HL-60 (cell line): ENCODE data around the gene ABCB4.

ENCODE experiments used
- POLR2AphosphoS5 ChIP-seq: IDR thresholded peaks from 2 replicates; pipeline ENCODE4 v1.6.1; 2012; ENCODE audit warnings: low read depth
- TF ChIP-seq, protein P1 (sequence below): IDR thresholded peaks from one replicate; pipeline ENCODE4 v1.5.1; 2011; ENCODE audit warnings: low read length, control low read depth, inconsistent platforms; ENCODE audit not compliant: insufficient read depth
- TF ChIP-seq, protein P2 (sequence below): IDR thresholded peaks from 2 replicates; pipeline ENCODE4 v1.6.1; 2012; ENCODE audit warnings: low read depth; ENCODE audit not compliant: insufficient replicate concordance

DNA sequence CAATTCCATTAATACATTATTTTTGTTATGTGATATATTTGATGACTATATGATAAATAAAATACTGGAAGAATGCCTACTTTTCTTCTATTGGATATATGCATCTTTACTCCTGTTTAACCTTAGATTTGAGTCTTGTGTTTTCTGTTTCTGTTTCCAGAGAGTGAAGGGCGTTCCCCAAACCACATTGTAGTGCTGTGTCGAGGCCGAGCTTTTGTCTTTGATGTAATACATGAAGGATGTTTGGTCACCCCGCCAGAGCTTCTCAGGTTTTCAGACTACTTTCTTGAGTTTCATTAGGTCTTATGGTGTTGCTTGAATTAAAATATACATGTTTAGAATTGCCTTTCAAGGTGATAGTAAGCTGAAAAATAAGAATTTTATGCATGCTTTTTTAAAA, 106.3 kb downstream of the ABCB4 start:
- TF ChIP-seq, protein P1, sequence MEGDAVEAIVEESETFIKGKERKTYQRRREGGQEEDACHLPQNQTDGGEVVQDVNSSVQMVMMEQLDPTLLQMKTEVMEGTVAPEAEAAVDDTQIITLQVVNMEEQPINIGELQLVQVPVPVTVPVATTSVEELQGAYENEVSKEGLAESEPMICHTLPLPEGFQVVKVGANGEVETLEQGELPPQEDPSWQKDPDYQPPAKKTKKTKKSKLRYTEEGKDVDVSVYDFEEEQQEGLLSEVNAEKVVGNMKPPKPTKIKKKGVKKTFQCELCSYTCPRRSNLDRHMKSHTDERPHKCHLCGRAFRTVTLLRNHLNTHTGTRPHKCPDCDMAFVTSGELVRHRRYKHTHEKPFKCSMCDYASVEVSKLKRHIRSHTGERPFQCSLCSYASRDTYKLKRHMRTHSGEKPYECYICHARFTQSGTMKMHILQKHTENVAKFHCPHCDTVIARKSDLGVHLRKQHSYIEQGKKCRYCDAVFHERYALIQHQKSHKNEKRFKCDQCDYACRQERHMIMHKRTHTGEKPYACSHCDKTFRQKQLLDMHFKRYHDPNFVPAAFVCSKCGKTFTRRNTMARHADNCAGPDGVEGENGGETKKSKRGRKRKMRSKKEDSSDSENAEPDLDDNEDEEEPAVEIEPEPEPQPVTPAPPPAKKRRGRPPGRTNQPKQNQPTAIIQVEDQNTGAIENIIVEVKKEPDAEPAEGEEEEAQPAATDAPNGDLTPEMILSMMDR, result no peak
- no peak for TF ChIP-seq POLR2AphosphoS5
- TF ChIP-seq, protein P2, sequence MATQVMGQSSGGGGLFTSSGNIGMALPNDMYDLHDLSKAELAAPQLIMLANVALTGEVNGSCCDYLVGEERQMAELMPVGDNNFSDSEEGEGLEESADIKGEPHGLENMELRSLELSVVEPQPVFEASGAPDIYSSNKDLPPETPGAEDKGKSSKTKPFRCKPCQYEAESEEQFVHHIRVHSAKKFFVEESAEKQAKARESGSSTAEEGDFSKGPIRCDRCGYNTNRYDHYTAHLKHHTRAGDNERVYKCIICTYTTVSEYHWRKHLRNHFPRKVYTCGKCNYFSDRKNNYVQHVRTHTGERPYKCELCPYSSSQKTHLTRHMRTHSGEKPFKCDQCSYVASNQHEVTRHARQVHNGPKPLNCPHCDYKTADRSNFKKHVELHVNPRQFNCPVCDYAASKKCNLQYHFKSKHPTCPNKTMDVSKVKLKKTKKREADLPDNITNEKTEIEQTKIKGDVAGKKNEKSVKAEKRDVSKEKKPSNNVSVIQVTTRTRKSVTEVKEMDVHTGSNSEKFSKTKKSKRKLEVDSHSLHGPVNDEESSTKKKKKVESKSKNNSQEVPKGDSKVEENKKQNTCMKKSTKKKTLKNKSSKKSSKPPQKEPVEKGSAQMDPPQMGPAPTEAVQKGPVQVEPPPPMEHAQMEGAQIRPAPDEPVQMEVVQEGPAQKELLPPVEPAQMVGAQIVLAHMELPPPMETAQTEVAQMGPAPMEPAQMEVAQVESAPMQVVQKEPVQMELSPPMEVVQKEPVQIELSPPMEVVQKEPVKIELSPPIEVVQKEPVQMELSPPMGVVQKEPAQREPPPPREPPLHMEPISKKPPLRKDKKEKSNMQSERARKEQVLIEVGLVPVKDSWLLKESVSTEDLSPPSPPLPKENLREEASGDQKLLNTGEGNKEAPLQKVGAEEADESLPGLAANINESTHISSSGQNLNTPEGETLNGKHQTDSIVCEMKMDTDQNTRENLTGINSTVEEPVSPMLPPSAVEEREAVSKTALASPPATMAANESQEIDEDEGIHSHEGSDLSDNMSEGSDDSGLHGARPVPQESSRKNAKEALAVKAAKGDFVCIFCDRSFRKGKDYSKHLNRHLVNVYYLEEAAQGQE, result no peak
